GM18507 (cell line): Measurements from ENCODE around the gene TUBGCP4.

Experiments used
- DNase-seq: peaks from one replicate; pipeline ENCODE4 v3.0.0; 2011; ENCODE audit warnings: low read depth; ENCODE audit not compliant: insufficient read length; ENCODE audit errors: extremely low spot score
- FAIRE-seq: peaks from 2 replicates; lab custom pipeline; 2011; peaks lifted over from hg19 to GRCh38; lab: Jason Lieb, UNC

Gene TUBGCP4

DNA sequence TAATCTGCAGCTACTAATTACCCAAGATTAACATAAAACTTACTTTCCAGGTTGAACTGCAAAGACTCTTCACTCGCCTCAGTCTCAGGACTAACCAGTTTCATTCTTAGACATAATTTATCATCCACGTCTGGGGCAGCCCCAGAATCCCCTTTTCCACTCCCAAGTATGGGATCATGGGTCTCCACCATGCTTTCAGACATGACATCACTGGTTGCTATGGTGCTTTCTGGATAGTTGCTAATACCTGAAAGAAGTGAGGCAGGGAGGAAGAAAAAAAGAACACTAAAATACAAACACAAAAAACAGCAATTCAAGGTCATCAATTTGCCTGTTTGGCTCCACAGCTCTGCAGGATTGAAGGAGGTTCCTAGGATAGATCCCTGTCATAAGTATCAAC is 75.4 kb downstream of the TUBGCP4 start:
- DNase-seq (no peak), FAIRE-seq (no peak)

DNA sequence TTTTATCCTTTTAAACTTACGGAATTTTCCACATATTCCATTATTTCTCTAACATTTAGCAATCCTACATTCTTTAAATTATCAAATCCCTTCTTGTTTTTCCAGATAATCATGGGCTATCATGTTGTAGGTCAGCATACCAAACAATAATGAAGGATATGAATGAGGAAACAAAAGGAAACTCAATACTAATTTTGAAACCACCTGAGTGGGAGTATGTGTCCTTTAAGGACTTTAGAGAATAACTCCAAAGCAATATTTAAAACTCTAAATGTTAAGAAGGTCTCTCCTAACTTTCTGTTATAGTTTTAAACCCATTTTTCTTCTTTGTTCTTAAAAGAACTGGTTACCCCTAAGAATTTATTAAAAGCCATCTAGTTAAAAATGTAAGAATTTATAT is 79.1 kb downstream of the TUBGCP4 start:
- no peak for DNase-seq
- FAIRE-seq: peak; percentile 31
